HepG2 (cell line): ENCODE results near the gene GPR107.

ENCODE experiments used
- EZH2 ChIP-seq: conservative IDR thresholded peaks from 2 replicates; pipeline ENCODE4 v1.6.1; 2012; ENCODE audit warnings: mild to moderate bottlenecking, low read depth, low read length, moderate library complexity
- FOXK1 ChIP-seq: sonication (generic); formaldehyde crosslinking; IDR thresholded peaks from 2 replicates; pipeline ENCODE4 v1.4.0; 2020; ENCODE audit warnings: low read depth, missing genetic modification reagents, borderline replicate concordance
- HNF4A ChIP-seq: sonication (generic); formaldehyde crosslinking; IDR thresholded peaks from 2 replicates; pipeline ENCODE4 v1.4.0; 2020; ENCODE audit warnings: missing genetic modification reagents
- ZNF83 ChIP-seq: sonication (generic); formaldehyde crosslinking; IDR thresholded peaks from 2 replicates; pipeline ENCODE4 v1.4.0; 2020; ENCODE audit warnings: missing genetic modification reagents, mild to moderate bottlenecking, borderline replicate concordance
- TF ChIP-seq, protein P1 (sequence below): sonication (generic); formaldehyde crosslinking; IDR thresholded peaks from 2 replicates; pipeline ENCODE4; 2020; ENCODE audit warnings: missing genetic modification reagents, mild to moderate bottlenecking, borderline replicate concordance
- TF ChIP-seq, protein P2 (sequence below): sonication (generic); formaldehyde crosslinking; IDR thresholded peaks from 2 replicates; pipeline ENCODE4 v1.5.0; 2020; ENCODE audit warnings: mild to moderate bottlenecking, missing genetic modification reagents, moderate library complexity

DNA sequence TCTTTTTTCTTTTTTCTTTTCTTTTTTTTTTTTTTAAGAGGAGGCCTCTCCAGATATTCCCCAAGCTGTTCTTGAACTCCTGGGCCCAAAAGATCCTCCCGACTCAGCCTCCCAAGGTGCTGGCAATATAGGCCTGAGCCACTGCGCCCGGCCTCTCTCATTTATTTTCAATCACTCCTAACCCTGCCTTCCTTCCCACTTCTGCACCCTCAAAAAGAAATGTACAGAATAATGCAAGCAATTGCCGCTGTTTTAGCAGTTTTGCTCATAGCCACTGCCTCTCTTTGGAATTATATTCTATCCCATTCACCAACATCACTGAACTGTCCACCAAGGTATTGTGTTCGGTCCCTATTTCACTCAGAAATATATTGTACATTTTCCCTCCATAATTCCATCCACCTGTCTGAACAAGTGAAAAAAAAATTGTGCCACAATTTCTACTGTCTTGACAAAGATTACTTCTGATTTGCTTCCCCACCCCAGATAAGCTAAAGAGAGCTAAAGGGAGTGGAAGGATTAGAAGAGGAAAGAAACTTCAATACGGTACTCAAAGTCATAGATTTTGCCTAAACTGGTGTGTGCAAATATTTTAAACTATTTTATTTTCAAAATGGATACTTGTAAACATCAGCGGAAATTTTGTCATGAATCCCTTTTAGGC lies 12.6 kb upstream of the GPR107 start:
- TF ChIP-seq, protein P1, sequence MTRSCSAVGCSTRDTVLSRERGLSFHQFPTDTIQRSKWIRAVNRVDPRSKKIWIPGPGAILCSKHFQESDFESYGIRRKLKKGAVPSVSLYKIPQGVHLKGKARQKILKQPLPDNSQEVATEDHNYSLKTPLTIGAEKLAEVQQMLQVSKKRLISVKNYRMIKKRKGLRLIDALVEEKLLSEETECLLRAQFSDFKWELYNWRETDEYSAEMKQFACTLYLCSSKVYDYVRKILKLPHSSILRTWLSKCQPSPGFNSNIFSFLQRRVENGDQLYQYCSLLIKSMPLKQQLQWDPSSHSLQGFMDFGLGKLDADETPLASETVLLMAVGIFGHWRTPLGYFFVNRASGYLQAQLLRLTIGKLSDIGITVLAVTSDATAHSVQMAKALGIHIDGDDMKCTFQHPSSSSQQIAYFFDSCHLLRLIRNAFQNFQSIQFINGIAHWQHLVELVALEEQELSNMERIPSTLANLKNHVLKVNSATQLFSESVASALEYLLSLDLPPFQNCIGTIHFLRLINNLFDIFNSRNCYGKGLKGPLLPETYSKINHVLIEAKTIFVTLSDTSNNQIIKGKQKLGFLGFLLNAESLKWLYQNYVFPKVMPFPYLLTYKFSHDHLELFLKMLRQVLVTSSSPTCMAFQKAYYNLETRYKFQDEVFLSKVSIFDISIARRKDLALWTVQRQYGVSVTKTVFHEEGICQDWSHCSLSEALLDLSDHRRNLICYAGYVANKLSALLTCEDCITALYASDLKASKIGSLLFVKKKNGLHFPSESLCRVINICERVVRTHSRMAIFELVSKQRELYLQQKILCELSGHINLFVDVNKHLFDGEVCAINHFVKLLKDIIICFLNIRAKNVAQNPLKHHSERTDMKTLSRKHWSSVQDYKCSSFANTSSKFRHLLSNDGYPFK (CRISPR knock-in tag): no peak
- TF ChIP-seq FOXK1 (CRISPR knock-in tag) (no peak), EZH2 (no peak), ZNF83 (CRISPR knock-in tag) (no peak), HNF4A (CRISPR knock-in tag) (no peak)
- TF ChIP-seq, protein P2, sequence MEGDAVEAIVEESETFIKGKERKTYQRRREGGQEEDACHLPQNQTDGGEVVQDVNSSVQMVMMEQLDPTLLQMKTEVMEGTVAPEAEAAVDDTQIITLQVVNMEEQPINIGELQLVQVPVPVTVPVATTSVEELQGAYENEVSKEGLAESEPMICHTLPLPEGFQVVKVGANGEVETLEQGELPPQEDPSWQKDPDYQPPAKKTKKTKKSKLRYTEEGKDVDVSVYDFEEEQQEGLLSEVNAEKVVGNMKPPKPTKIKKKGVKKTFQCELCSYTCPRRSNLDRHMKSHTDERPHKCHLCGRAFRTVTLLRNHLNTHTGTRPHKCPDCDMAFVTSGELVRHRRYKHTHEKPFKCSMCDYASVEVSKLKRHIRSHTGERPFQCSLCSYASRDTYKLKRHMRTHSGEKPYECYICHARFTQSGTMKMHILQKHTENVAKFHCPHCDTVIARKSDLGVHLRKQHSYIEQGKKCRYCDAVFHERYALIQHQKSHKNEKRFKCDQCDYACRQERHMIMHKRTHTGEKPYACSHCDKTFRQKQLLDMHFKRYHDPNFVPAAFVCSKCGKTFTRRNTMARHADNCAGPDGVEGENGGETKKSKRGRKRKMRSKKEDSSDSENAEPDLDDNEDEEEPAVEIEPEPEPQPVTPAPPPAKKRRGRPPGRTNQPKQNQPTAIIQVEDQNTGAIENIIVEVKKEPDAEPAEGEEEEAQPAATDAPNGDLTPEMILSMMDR (CRISPR knock-in tag): no peak
